Fibroblast of lung (primary cell): ENCODE results near the gene NXPH1.

ENCODE experiments used
- CTCF ChIP-seq, 2 donors: IDR thresholded peaks in 1 of 2; conservative IDR thresholded peaks in 1 of 2; 1 replicate in 1 of 2; 2 replicates in 1 of 2; pipeline ENCODE4 v1.5.1; 2011 to 2012; ENCODE audit warnings: low read length in 2 of 2, control low read depth in 1 of 2, inconsistent platforms in 1 of 2, low read depth in 1 of 2, mild to moderate bottlenecking in 1 of 2
- EZH2 ChIP-seq: IDR thresholded peaks from 2 replicates; pipeline ENCODE4 v1.5.1; 2012; ENCODE audit warnings: low read length, control low read depth, mild to moderate bottlenecking; ENCODE audit errors: missing control alignments

DNA sequence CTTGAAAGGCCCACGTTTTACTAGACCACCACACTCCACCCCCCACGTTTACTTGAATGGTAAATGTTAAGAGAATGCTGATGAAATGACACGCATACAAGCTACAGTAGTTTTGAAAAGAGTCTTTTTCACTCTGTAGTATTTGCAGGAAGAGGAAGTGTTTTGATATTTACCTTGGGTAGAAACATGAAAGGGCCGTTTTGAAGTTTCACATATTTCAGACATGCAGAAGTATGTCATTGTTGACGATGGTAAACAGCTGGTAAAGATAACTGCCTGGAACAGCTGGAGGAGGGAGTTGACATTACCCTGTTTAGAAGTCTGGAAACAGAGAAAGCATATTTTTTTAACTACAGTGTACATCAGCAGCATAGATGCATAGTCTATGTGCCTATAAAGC lies 160.7 kb downstream of the NXPH1 start:
- no peak for TF ChIP-seq CTCF (conservative IDR thresholded peaks at IDR 0.05 in 1 of 2, IDR thresholded peaks at IDR 0.05 in 1 of 2; ENCODE audit: low read depth in 1 of 2, low read length in 2 of 2)
- no peak for TF ChIP-seq EZH2
